ENCODE results near the gene TBC1D2B.

GRCh38 chr15:77969055-77969454 lies 108.5 kb downstream of the TBC1D2B start:
- TF ChIP-seq CTCF (IDR thresholded peaks at IDR 0.05) (no peak), POLR2A (IDR thresholded peaks at IDR 0.05) (no peak)

Measured in testis (tissue), 2 donors.